ENCODE data around the gene FAM3C.
"Not testable (repeated sequence)": the region's sequence is repeated elsewhere in the genome, so short reads cannot be mapped to it uniquely, and the experiment has no call there.

FAM3C gene

GRCh38 chr7:121322460-121322859 lies 73.6 kb downstream of the FAM3C start:
- Histone ChIP-seq H3K4me3 (ENCODE audit: low read length) (no peak overlapping the region), H3K27me3 (ENCODE audit: control insufficient read depth, low read length) (no peaks in the 10 kb centered on the region), H3K27ac (ENCODE audit: low read depth, low read length) (no peak overlapping the region), H3F3A (ENCODE audit: control insufficient read depth, insufficient read depth) (no peaks in the 10 kb centered on the region), H4K20me1 (ENCODE audit: control insufficient read depth, insufficient read depth, low read depth, low read length) (no peaks in the 10 kb centered on the region), H3K9me2 (replicated peaks; ENCODE audit: control insufficient read depth, low read length) (no peaks in the 10 kb centered on the region), H3K79me2 (ENCODE audit: control insufficient read depth, low read length) (no peaks in the 10 kb centered on the region), H3K9me3 (ENCODE audit: control insufficient read depth, insufficient read depth, low read length) (no peaks in the 10 kb centered on the region), H3K4me1 (ENCODE audit: control insufficient read depth, low read length) (no peaks in the 10 kb centered on the region), H3K36me3 (ENCODE audit: control insufficient read depth, low read length) (no peaks in the 10 kb centered on the region), H3K4me2 (ENCODE audit: low read length) (no peak overlapping the region)
- TF ChIP-seq EZH2phosphoT487 (IDR thresholded peaks at IDR 0.05; ENCODE audit: borderline replicate concordance, low read length), result no peak
- TF ChIP-seq, protein P1, sequence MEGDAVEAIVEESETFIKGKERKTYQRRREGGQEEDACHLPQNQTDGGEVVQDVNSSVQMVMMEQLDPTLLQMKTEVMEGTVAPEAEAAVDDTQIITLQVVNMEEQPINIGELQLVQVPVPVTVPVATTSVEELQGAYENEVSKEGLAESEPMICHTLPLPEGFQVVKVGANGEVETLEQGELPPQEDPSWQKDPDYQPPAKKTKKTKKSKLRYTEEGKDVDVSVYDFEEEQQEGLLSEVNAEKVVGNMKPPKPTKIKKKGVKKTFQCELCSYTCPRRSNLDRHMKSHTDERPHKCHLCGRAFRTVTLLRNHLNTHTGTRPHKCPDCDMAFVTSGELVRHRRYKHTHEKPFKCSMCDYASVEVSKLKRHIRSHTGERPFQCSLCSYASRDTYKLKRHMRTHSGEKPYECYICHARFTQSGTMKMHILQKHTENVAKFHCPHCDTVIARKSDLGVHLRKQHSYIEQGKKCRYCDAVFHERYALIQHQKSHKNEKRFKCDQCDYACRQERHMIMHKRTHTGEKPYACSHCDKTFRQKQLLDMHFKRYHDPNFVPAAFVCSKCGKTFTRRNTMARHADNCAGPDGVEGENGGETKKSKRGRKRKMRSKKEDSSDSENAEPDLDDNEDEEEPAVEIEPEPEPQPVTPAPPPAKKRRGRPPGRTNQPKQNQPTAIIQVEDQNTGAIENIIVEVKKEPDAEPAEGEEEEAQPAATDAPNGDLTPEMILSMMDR (IDR thresholded peaks at IDR 0.05; ENCODE audit: low read depth, low read length, poor library complexity, severe bottlenecking), result no peak

GRCh38 chr7:121315170-121315569 lies 80.9 kb downstream of the FAM3C start:
- not testable (repeated sequence) for H4K20me1 ChIP-seq (ENCODE audit: control insufficient read depth, insufficient read depth, low read depth, low read length); H3K27me3 ChIP-seq (ENCODE audit: control insufficient read depth, low read length); H3K4me2 ChIP-seq (ENCODE audit: low read length); H3K9me3 ChIP-seq (ENCODE audit: control insufficient read depth, insufficient read depth, low read length); H3K27ac ChIP-seq (ENCODE audit: low read depth, low read length); H3F3A ChIP-seq (ENCODE audit: control insufficient read depth, insufficient read depth); H3K9me2 ChIP-seq (replicated peaks; ENCODE audit: control insufficient read depth, low read length); H3K4me3 ChIP-seq (ENCODE audit: low read length); H3K4me1 ChIP-seq (ENCODE audit: control insufficient read depth, low read length); H3K79me2 ChIP-seq (ENCODE audit: control insufficient read depth, low read length); H3K36me3 ChIP-seq (ENCODE audit: control insufficient read depth, low read length)

GRCh38 chr7:121313793-121314676 lies 82.1 kb downstream of the FAM3C start:
- Histone ChIP-seq H3K9me3 (ENCODE audit: control insufficient read depth, insufficient read depth, low read length) (no peaks in the 10 kb centered on the region), H3K79me2 (ENCODE audit: control insufficient read depth, low read length) (no peaks in the 10 kb centered on the region), H3K27ac (ENCODE audit: low read depth, low read length) (no peak overlapping the region), H3K4me1 (ENCODE audit: control insufficient read depth, low read length) (no peaks in the 10 kb centered on the region), H3K4me2 (ENCODE audit: low read length) (no peak overlapping the region), H3K36me3 (ENCODE audit: control insufficient read depth, low read length) (no peaks in the 10 kb centered on the region), H3K4me3 (ENCODE audit: low read length) (no peak overlapping the region), H3F3A (ENCODE audit: control insufficient read depth, insufficient read depth) (no peaks in the 10 kb centered on the region), H4K20me1 (ENCODE audit: control insufficient read depth, insufficient read depth, low read depth, low read length) (no peaks in the 10 kb centered on the region), H3K9me2 (replicated peaks; ENCODE audit: control insufficient read depth, low read length) (no peaks in the 10 kb centered on the region), H3K27me3 (ENCODE audit: control insufficient read depth, low read length) (no peaks in the 10 kb centered on the region)
- TF ChIP-seq, protein P1 (IDR thresholded peaks at IDR 0.05; ENCODE audit: low read depth, low read length, poor library complexity, severe bottlenecking), result no peak
- no peak for TF ChIP-seq EZH2phosphoT487 (IDR thresholded peaks at IDR 0.05; ENCODE audit: borderline replicate concordance, low read length)

DNA sequence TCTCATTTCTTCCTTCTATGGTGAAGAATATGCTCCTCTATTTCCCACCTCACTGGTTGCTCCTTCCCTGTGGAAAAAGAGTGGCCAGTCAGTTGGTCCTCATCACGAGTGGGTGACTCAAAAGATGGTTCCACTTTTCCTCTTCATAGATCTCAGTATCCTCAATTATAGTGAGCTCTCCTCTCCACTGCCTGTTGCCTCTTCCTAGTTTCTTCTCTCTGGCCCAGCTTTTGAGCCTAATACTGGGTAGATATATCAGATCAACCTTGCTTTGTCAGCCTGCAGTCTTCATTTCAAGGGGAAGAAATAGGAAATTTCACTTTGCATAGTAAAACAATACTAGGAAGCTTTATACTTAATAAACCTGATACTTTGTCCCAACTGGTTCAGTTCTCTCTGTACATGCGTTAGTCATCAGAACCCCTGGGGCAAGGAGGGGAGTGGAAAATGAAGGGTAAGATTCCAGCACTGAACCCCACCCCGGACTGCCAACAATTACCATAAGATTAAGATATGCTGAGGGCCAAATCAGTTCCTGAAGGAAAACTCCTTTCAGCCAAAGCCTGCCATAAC lies 82.8 kb downstream of the FAM3C start:
- no peak overlapping the region for H3K27ac ChIP-seq (ENCODE audit: low read depth, low read length)
- H3K4me3 ChIP-seq (ENCODE audit: low read length), result no peak overlapping the region

More for the DNA sequence above, 82.8 kb downstream of the FAM3C start:
- H3K4me2 ChIP-seq (ENCODE audit: low read length), result no peak overlapping the region
- H3K9me2 ChIP-seq (replicated peaks; ENCODE audit: control insufficient read depth, low read length), result no peaks in the 10 kb centered on the region
- no peaks in the 10 kb centered on the region for H3F3A ChIP-seq (ENCODE audit: control insufficient read depth, insufficient read depth)
- H3K36me3 ChIP-seq (ENCODE audit: control insufficient read depth, low read length), result no peaks in the 10 kb centered on the region
- no peaks in the 10 kb centered on the region for H3K4me1 ChIP-seq (ENCODE audit: control insufficient read depth, low read length)
- TF ChIP-seq, protein P1 (IDR thresholded peaks at IDR 0.05; ENCODE audit: low read depth, low read length, poor library complexity, severe bottlenecking), result no peak
- no peak for TF ChIP-seq EZH2phosphoT487 (IDR thresholded peaks at IDR 0.05; ENCODE audit: borderline replicate concordance, low read length)
- H3K9me3 ChIP-seq (ENCODE audit: control insufficient read depth, insufficient read depth, low read length), result no peaks in the 10 kb centered on the region
- H3K27me3 ChIP-seq (ENCODE audit: control insufficient read depth, low read length), result no peaks in the 10 kb centered on the region
- H4K20me1 ChIP-seq (ENCODE audit: control insufficient read depth, insufficient read depth, low read depth, low read length), result no peaks in the 10 kb centered on the region
- no peaks in the 10 kb centered on the region for H3K79me2 ChIP-seq (ENCODE audit: control insufficient read depth, low read length)

All from DOHH2 (cell line).